LNCAP (cell line): Measurements from ENCODE around the gene CRIM1.

Source experiments
- TF ChIP-seq, protein P1 (sequence below): fragments of 450-650 bp; IDR thresholded peaks from 2 replicates; pipeline ENCODE4 v1.5.1; 2017; ENCODE audit warnings: mild to moderate bottlenecking

CRIM1 gene

DNA sequence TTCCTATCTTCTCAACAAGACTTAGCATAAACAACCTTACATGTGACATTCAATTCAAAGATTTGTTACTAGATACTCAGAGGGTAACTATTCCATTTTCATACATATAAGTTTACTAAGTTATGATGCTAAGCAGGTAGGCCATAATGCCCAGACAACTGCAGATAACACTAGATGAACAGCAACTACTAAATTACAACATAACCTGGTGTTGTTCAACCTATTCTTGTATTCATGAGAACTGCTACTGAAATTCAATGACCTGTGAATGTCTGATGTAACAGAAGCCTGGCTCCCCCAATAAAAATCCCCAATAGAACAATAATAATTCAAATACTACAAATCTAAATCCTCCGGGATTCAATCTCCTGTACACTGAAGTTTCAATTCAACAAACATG is 217.6 kb downstream of the CRIM1 start:
- TF ChIP-seq, protein P1, sequence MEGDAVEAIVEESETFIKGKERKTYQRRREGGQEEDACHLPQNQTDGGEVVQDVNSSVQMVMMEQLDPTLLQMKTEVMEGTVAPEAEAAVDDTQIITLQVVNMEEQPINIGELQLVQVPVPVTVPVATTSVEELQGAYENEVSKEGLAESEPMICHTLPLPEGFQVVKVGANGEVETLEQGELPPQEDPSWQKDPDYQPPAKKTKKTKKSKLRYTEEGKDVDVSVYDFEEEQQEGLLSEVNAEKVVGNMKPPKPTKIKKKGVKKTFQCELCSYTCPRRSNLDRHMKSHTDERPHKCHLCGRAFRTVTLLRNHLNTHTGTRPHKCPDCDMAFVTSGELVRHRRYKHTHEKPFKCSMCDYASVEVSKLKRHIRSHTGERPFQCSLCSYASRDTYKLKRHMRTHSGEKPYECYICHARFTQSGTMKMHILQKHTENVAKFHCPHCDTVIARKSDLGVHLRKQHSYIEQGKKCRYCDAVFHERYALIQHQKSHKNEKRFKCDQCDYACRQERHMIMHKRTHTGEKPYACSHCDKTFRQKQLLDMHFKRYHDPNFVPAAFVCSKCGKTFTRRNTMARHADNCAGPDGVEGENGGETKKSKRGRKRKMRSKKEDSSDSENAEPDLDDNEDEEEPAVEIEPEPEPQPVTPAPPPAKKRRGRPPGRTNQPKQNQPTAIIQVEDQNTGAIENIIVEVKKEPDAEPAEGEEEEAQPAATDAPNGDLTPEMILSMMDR = no peak

DNA sequence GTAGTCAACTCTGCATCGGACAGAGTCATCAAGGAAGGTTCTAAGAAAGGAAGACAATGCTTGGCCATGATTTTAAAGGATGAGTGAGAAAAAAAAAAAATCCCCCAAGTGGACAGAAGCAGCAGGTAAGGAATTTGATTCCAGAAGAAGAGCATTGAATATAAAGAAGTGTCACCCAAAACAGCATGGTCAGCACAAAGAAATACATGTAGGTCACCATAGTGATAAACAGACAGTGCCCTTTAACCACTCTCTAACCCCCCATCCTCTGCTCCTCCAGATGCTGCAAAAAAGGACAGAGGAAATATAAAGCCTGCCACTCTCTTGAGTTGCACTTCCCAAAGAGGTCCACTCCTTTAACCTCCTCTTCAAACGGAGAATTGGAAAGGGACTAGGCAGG is 219.0 kb downstream of the CRIM1 start:
- TF ChIP-seq, protein P1 = no peak

DNA sequence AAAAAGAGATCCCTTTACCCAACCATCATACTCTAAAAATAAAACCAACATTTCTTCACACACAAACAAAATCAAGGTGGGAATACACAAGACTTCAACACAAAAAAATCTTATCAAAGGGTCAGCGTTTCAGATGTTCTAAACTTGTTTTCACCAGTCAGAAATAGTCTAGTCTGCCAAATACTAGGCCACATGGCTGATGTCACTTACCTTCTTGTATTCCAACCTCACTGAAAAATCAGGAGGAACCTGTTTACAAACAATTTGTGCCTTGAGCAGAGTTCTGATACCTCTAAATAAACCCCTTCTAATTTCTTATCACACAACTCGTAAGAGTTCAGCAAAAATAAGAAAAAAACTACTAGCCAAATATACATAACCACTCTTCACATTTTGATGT is 222.3 kb downstream of the CRIM1 start:
- TF ChIP-seq, protein P1 = no peak

DNA sequence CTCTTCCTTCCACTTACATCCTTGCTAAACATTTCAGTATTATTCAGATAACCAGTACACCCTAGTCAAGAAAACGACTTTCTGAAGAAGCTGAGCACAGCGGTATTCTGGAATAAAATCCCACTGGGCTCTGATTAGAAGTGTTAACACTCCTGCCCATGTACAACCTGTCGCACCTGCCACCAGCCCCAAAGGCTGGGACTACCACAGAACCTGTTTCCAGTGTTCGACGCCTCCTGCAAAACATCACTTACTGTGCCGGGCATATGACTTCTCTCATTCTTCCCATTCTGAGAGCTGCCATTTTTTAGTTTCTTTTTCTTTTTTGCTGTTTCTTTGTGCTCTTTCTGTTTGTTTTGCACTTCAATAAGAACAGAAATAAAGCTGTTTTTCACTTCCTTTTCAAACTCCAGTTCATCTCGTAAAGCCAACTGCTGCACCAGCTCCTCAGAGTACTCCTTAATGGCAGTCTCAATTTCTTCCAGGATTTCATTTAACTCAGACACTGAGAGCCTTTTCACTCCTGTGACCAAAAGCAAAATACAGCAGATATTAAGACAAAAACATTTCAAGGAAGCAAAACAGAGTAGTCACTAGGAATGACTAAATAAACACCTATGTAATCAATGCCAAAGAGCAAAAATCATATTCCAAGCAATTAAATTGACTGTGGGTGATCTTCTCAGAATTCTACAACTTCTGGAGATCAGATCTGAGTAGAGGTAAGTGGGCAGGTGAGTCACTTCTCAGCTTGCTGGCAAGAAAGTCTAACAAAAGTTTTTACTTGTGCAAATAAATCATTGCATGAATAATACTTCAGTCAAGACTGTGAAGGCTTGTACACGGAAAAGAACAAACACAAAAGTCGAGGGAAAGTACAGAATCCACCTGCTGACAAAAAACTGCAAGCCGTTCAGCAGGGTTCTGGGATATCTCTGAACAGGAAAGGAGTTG is 223.0 kb downstream of the CRIM1 start:
- TF ChIP-seq, protein P1 = no peak

DNA sequence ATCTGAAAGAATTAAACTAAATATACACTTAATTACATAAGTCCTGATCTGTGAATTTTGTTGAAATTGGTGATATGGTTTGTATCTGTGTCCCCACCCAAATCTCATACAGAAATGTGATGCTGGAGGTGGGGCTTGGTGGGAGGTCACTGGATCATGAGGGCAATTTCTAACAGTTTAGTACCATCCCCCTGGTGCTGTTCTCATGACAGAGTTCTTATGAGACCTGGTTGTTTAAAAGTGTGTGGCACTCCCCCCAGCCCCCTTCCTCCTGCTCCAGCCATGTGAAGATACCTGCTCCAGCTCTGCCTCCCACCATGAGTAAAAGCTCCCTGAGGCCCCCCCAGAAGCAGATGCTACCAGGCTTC is 223.7 kb downstream of the CRIM1 start:
- TF ChIP-seq, protein P1 = no peak

DNA sequence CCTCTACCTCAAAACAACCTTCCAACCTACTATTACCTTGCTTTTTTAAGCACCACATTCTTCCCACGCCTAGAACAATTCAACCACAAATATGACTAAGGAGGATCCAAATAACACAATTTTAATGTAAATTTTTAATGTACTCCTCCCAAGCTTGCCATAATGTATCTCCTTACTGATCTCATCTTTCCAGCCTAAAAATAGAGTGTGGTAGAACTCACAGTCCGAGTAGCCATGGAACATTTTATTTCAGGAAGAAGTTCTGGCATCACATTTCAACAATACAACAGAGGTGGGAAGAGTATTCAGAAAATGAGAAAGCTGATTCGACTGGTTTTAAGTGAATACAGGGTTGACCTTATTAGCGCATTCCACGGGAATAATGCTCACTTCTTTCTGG is 227.0 kb downstream of the CRIM1 start:
- TF ChIP-seq, protein P1 = no peak

DNA sequence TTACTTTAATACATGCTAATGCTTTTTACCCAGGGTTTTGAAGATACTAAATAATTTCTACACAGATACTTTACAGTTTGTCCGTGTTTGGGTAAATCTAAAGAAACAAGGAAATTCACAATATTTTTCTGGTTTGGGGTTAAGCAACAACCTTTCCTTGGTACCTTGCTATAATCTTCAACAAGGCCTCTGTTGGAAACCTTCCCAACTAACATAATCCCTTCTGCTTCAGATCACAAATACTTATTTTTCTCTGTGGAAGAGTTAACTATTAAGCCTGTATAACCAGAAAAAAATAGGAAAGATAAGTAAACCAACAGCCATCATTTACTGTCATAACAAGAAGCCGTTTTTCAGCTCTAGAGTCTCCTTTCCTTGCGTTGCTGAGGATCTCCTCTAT is 227.4 kb downstream of the CRIM1 start:
- TF ChIP-seq, protein P1 = no peak
